GM18907 (cell line): ENCODE results near the gene GALNT6.
"Not testable (repeated sequence)": the region's sequence is repeated elsewhere in the genome, so short reads cannot be mapped to it uniquely, and the experiment has no call there.

Experiments used
- ATAC-seq: cut with Tn5 transposase; IDR thresholded peaks from one replicate; pipeline ENCODE4 v1.9.1; 2021; ENCODE audit warnings: mild to moderate bottlenecking, moderate library complexity; ENCODE audit not compliant: unreplicated experiment

GALNT6 gene

GRCh38 chr12:51358496-51358895 is 32.7 kb downstream of the GALNT6 start:
- no peak for ATAC-seq

GRCh38 chr12:51357374-51358047 is 33.7 kb downstream of the GALNT6 start:
- peak; percentile 55 for ATAC-seq

- ATAC-seq, result no peak
Observed at GRCh38 chr12:51351913-51352532, 39.2 kb downstream of the GALNT6 start.

GRCh38 chr12:51349026-51349425 is 42.2 kb downstream of the GALNT6 start:
- ATAC-seq, result no peak

GRCh38 chr12:51348116-51348515 is 43.1 kb downstream of the GALNT6 start:
- ATAC-seq, result no peak

- no peak for ATAC-seq
Observed at GRCh38 chr12:51346581-51346980, 44.6 kb downstream of the GALNT6 start, which contains the start of gene CELA1. CELA1 (minus strand) TSS chr12:51346679; CDS start chr12:51346638, 41 bp downstream.

- no peak for ATAC-seq
Observed at GRCh38 chr12:51345681-51346080, 45.5 kb downstream of the GALNT6 start.

GRCh38 chr12:51343201-51343600 is 48.0 kb downstream of the GALNT6 start:
- ATAC-seq, result no peak

GRCh38 chr12:51342416-51342815 is 48.8 kb downstream of the GALNT6 start:
- ATAC-seq, result no peak

- ATAC-seq, result no peak
Observed at GRCh38 chr12:51341251-51342007, 49.8 kb downstream of the GALNT6 start.

- no peak for ATAC-seq
Observed at GRCh38 chr12:51339750-51340149, 51.5 kb downstream of the GALNT6 start.

- ATAC-seq, result not testable (repeated sequence)
Observed at GRCh38 chr12:51337336-51337735, 53.9 kb downstream of the GALNT6 start.

- ATAC-seq, result no peak
Observed at GRCh38 chr12:51335931-51336330, 55.3 kb downstream of the GALNT6 start.

GRCh38 chr12:51334764-51335163 is 56.4 kb downstream of the GALNT6 start:
- no peak for ATAC-seq

- ATAC-seq, result no peak
Observed at GRCh38 chr12:51333536-51333935, 57.7 kb downstream of the GALNT6 start.

GRCh38 chr12:51330186-51330585 is 61.0 kb downstream of the GALNT6 start:
- no peak for ATAC-seq

- ATAC-seq, result no peak
Observed at GRCh38 chr12:51329742-51330141, 61.5 kb downstream of the GALNT6 start.

GRCh38 chr12:51328587-51328986 is 62.6 kb downstream of the GALNT6 start:
- ATAC-seq, result no peak

- peak; percentile 42 for ATAC-seq
Observed at GRCh38 chr12:51326698-51327439, 64.3 kb downstream of the GALNT6 start.

GRCh38 chr12:51324953-51325352 is 66.3 kb downstream of the GALNT6 start:
- no peak for ATAC-seq
